GM23338 (cell line): ENCODE measurements around the gene MYF6. TPM values are rescaled to one million over a fixed set of nuclear protein-coding genes. Genes with fewer than 3 reads are reported as not detected.

Experiments
- ATAC-seq: fragments of 200-7000 bp; cut with Tn5 transposase; 3 replicates; pipeline ENCODE4 v1.9.1; 2020
- DNase-seq: peaks from one replicate; pipeline ENCODE4 v3.0.0-alpha.2; 2015; ENCODE audit warnings: low spot score
- H2AFZ ChIP-seq: fragments of 200-600 bp; sonication (generic); 2 replicates; pipeline ENCODE4 v1.8.0; 2016; ENCODE audit warnings: antibody characterized with exemption, mild to moderate bottlenecking, moderate library complexity
- H3F3A ChIP-seq: fragments of 200-600 bp; sonication (generic); replicated peaks from 2 replicates; pipeline ENCODE4 v1.8.0; 2017; ENCODE audit warnings: antibody characterized with exemption, mixed run types, low read depth
- H3K27ac ChIP-seq: fragments of 200-600 bp; sonication (generic); 2 replicates; pipeline ENCODE4 v1.6.1; 2016; ENCODE audit warnings: low read depth
- H3K27me3 ChIP-seq: fragments of 200-600 bp; sonication (generic); 2 replicates; pipeline ENCODE4 v1.8.0; 2016; ENCODE audit warnings: mild to moderate bottlenecking, mixed run types, moderate library complexity; ENCODE audit not compliant: insufficient read depth
- H3K36me3 ChIP-seq: fragments of 200-600 bp; sonication (generic); 2 replicates; pipeline ENCODE4 v1.8.0; 2016; ENCODE audit warnings: mild to moderate bottlenecking; ENCODE audit not compliant: insufficient read depth
- H3K4me1 ChIP-seq: fragments of 200-600 bp; sonication (generic); 2 replicates; pipeline ENCODE4 v1.8.0; 2016; ENCODE audit warnings: mild to moderate bottlenecking, moderate library complexity; ENCODE audit not compliant: insufficient read depth
- H3K4me2 ChIP-seq: fragments of 200-600 bp; sonication (generic); 2 replicates; pipeline ENCODE4 v1.7.1; 2017; ENCODE audit warnings: mixed run types
- H3K4me3 ChIP-seq: fragments of 200-600 bp; sonication (generic); 2 replicates; pipeline ENCODE4 v1.6.1; 2016; ENCODE audit warnings: mixed run types
- H3K79me2 ChIP-seq: fragments of 200-600 bp; sonication (generic); replicated peaks from 2 replicates; pipeline ENCODE4 v1.8.0; 2017; ENCODE audit warnings: mild to moderate bottlenecking; ENCODE audit not compliant: insufficient read depth
- H3K9me2 ChIP-seq: fragments of 200-600 bp; sonication (generic); 2 replicates; pipeline ENCODE4 v1.8.0; 2017; ENCODE audit not compliant: insufficient read depth
- H4K20me1 ChIP-seq: fragments of 200-600 bp; sonication (generic); replicated peaks from 2 replicates; pipeline ENCODE4 v1.8.0; 2017; ENCODE audit warnings: mild to moderate bottlenecking; ENCODE audit not compliant: insufficient read depth
- H3K27ac Mint-ChIP-seq: 2 replicates; pipeline ENCODE4 v1.8.0; 2020; ENCODE audit warnings: inconsistent platforms, mild to moderate bottlenecking, moderate library complexity, mixed read lengths
- H3K27me3 Mint-ChIP-seq: 3 replicates; pipeline ENCODE4 v1.8.0; 2022; ENCODE audit warnings: low read depth, mild to moderate bottlenecking, moderate library complexity, mixed read lengths, inconsistent platforms; ENCODE audit not compliant: insufficient read depth, poor library complexity
- H3K36me3 Mint-ChIP-seq: 3 replicates; pipeline ENCODE4 v1.8.0; 2021; ENCODE audit warnings: low read depth, mild to moderate bottlenecking, inconsistent platforms, moderate library complexity, mixed read lengths
- H3K4me1 Mint-ChIP-seq: 3 replicates; pipeline ENCODE4 v1.8.0; 2020; ENCODE audit warnings: mild to moderate bottlenecking, inconsistent platforms, mixed read lengths
- H3K4me3 Mint-ChIP-seq: 3 replicates; pipeline ENCODE4 v1.8.0; 2021; ENCODE audit warnings: moderate library complexity, mild to moderate bottlenecking, inconsistent platforms, mixed read lengths
- H3K9me3 Mint-ChIP-seq: 3 replicates; pipeline ENCODE4 v1.8.0; 2020; ENCODE audit warnings: moderate library complexity, mild to moderate bottlenecking, inconsistent platforms, mixed read lengths
- CTCF ChIP-seq, 2 experiments: fragments of 200-600 bp in 1 of 2; sonication (generic) in 1 of 2; conservative IDR thresholded peaks; 2 replicates each; pipeline versions ENCODE4 v1.5.1 to v1.6.1; 2016 to 2017; ENCODE audit warnings: antibody characterized with exemption in 2 of 2, low read depth in 2 of 2, mild to moderate bottlenecking in 2 of 2, moderate library complexity in 1 of 2
- EZH2phosphoT487 ChIP-seq: fragments of 200-600 bp; sonication (generic); IDR thresholded peaks from one replicate; pipeline ENCODE4 v1.8.1; 2018; ENCODE audit warnings: antibody characterized with exemption; ENCODE audit not compliant: unreplicated experiment
- NANOG ChIP-seq: IDR thresholded peaks from 2 replicates; pipeline ENCODE4 v1.6.1; 2016; ENCODE audit warnings: antibody characterized with exemption, borderline replicate concordance
- POLR2AphosphoS5 ChIP-seq: IDR thresholded peaks from 2 replicates; pipeline ENCODE4 v1.6.1; 2016; ENCODE audit warnings: antibody characterized with exemption, low read depth
- STAT1 ChIP-seq: IDR thresholded peaks from one replicate; pipeline ENCODE4 v1.6.1; 2016; ENCODE audit warnings: antibody characterized with exemption; ENCODE audit not compliant: unreplicated experiment
- ZNF114 ChIP-seq: fragments of 250-450 bp; sonication (Bioruptor Pico); IDR thresholded peaks from 2 replicates; pipeline ENCODE4 v1.5.0; 2020; ENCODE audit warnings: mild to moderate bottlenecking, moderate library complexity
- ZNF331 ChIP-seq: fragments of 250-450 bp; sonication (Bioruptor Pico); IDR thresholded peaks from 2 replicates; pipeline ENCODE4 v1.5.0; 2020; ENCODE audit warnings: low read depth, mild to moderate bottlenecking, moderate library complexity
- ZNF462 ChIP-seq: fragments of 250-450 bp; sonication (Bioruptor Pico); IDR thresholded peaks from 2 replicates; pipeline ENCODE4 v1.5.0; 2020; ENCODE audit warnings: mild to moderate bottlenecking, moderate library complexity
- polyA plus RNA-seq: library from polyadenylated mRNA; unstranded; fragments of >200 nt; fragmentation: Nextera tagmentation; extraction: Ambion mirVana; gene quantifications from 2 replicates; pipeline ENCODE4 v1.2.1, GENCODE V29; 2016
- total RNA-seq: library from RNA; depleted of rRNA; stranded (reverse); fragments of >200 nt; shearing (Covaris generic); gene quantifications from 2 replicates; pipeline ENCODE4 v1.2.3, GENCODE V29; 2014
- TF ChIP-seq, protein P1 (sequence below): IDR thresholded peaks from one replicate; pipeline ENCODE4 v1.6.1; 2018; ENCODE audit warnings: antibody characterized with exemption; ENCODE audit not compliant: unreplicated experiment
- TF ChIP-seq, protein P2 (sequence below): IDR thresholded peaks from 2 replicates; pipeline ENCODE4 v1.6.1; 2016; ENCODE audit warnings: antibody characterized with exemption

Gene MYF6
- total and polyA plus RNA-seq, 2 experiments from 2014 or later = not detected

DNA sequence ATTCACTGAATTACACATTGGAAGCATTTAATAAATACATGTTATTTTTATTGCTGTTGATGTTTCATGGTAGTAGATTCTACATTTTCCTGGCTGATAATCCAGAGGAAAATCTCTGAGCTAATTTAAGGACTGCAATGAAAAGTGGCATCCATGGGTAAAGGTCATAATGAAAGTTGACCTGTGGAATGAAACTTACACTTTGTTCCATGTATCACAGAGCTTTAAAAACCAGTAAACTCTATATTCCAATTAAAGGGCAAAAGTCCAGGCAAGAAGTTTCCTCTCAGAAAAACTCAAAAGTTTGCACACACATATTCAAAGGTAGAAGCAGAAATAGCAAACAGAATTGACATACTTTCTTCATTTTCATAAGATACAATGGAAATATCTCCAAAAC, 44.8 kb upstream of the MYF6 start:
- Mint-ChIP-seq H3K36me3 (no peaks in the 10 kb centered on the region), H3K4me3 (no peak overlapping the region)
- H3F3A ChIP-seq = no peaks in the 10 kb centered on the region

More for the DNA sequence above, 44.8 kb upstream of the MYF6 start:
- Histone ChIP-seq H3K27me3 (no peaks in the 10 kb centered on the region), H2AFZ (no peak overlapping the region), H4K20me1 (no peaks in the 10 kb centered on the region), H3K4me1 (no peaks in the 10 kb centered on the region), H3K27ac (no peak overlapping the region), H3K4me2 (no peak overlapping the region), H3K9me2 (no peaks in the 10 kb centered on the region), H3K36me3 (no peaks in the 10 kb centered on the region), H3K4me3 (no peak overlapping the region), H3K79me2 (no peaks in the 10 kb centered on the region)
- Mint-ChIP-seq H3K27ac (no peak overlapping the region), H3K27me3 (no peaks in the 10 kb centered on the region), H3K9me3 (no peaks in the 10 kb centered on the region), H3K4me1 (no peaks in the 10 kb centered on the region; the same call in 2 of the 3 replicates)
- ATAC-seq = no peak
- no peak for DNase-seq
- TF ChIP-seq STAT1 (no peak), POLR2AphosphoS5 (no peak), ZNF114 (CRISPR knock-in tag) (no peak), CTCF (conservative IDR thresholded peaks at IDR 0.05; ENCODE audit: low read depth in 2 of 2) (no peak), NANOG (no peak), ZNF331 (no peak), EZH2phosphoT487 (no peak), ZNF462 (CRISPR knock-in tag) (no peak)
- TF ChIP-seq, protein P1, sequence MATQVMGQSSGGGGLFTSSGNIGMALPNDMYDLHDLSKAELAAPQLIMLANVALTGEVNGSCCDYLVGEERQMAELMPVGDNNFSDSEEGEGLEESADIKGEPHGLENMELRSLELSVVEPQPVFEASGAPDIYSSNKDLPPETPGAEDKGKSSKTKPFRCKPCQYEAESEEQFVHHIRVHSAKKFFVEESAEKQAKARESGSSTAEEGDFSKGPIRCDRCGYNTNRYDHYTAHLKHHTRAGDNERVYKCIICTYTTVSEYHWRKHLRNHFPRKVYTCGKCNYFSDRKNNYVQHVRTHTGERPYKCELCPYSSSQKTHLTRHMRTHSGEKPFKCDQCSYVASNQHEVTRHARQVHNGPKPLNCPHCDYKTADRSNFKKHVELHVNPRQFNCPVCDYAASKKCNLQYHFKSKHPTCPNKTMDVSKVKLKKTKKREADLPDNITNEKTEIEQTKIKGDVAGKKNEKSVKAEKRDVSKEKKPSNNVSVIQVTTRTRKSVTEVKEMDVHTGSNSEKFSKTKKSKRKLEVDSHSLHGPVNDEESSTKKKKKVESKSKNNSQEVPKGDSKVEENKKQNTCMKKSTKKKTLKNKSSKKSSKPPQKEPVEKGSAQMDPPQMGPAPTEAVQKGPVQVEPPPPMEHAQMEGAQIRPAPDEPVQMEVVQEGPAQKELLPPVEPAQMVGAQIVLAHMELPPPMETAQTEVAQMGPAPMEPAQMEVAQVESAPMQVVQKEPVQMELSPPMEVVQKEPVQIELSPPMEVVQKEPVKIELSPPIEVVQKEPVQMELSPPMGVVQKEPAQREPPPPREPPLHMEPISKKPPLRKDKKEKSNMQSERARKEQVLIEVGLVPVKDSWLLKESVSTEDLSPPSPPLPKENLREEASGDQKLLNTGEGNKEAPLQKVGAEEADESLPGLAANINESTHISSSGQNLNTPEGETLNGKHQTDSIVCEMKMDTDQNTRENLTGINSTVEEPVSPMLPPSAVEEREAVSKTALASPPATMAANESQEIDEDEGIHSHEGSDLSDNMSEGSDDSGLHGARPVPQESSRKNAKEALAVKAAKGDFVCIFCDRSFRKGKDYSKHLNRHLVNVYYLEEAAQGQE = no peak
- TF ChIP-seq, protein P2, sequence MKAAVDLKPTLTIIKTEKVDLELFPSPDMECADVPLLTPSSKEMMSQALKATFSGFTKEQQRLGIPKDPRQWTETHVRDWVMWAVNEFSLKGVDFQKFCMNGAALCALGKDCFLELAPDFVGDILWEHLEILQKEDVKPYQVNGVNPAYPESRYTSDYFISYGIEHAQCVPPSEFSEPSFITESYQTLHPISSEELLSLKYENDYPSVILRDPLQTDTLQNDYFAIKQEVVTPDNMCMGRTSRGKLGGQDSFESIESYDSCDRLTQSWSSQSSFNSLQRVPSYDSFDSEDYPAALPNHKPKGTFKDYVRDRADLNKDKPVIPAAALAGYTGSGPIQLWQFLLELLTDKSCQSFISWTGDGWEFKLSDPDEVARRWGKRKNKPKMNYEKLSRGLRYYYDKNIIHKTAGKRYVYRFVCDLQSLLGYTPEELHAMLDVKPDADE = no peak
